HEK293 (cell line): ENCODE measurements around the gene LITAFD.

Source experiments
- MYNN ChIP-seq: fragments of 450-650 bp; formaldehyde crosslinking; IDR thresholded peaks from 2 replicates; pipeline ENCODE4 v1.5.1; 2016; ENCODE audit warnings: missing biosample characterization, missing genetic modification characterization, borderline replicate concordance
- YY1 ChIP-seq: fragments of 450-650 bp; formaldehyde crosslinking; IDR thresholded peaks from 2 replicates; pipeline ENCODE4 v1.5.1; 2018; ENCODE audit warnings: missing biosample characterization, missing genetic modification characterization
- ZNF16 ChIP-seq: fragments of 450-650 bp; formaldehyde crosslinking; IDR thresholded peaks from 2 replicates; pipeline ENCODE4 v1.5.1; 2016; ENCODE audit warnings: low read depth, missing biosample characterization, missing genetic modification characterization
- ZNF24 ChIP-seq: fragments of 450-650 bp; formaldehyde crosslinking; IDR thresholded peaks from 2 replicates; pipeline ENCODE4 v1.5.1; 2016; ENCODE audit warnings: missing biosample characterization, missing genetic modification characterization
- ZNF707 ChIP-seq: fragments of 450-650 bp; formaldehyde crosslinking; IDR thresholded peaks from 2 replicates; pipeline ENCODE4 v1.5.1; 2016; ENCODE audit warnings: missing biosample characterization, missing genetic modification characterization
- ZNF76 ChIP-seq: fragments of 450-650 bp; formaldehyde crosslinking; IDR thresholded peaks from 2 replicates; pipeline ENCODE4; 2016; ENCODE audit warnings: low read depth, missing biosample characterization, missing genetic modification characterization, borderline replicate concordance
- TF ChIP-seq, protein P1 (sequence below): fragments of 450-650 bp; formaldehyde crosslinking; IDR thresholded peaks from 2 replicates; pipeline ENCODE4 v1.5.1; 2016; ENCODE audit warnings: missing biosample characterization, missing genetic modification characterization
- TF ChIP-seq, protein P2 (sequence below): fragments of 450-650 bp; formaldehyde crosslinking; IDR thresholded peaks from 2 replicates; pipeline ENCODE4 v1.5.1; 2016; ENCODE audit warnings: missing biosample characterization, missing genetic modification characterization, low read depth
- TF ChIP-seq, protein P3 (sequence below): fragments of 450-650 bp; formaldehyde crosslinking; IDR thresholded peaks from 2 replicates; pipeline ENCODE4 v1.5.1; 2017; ENCODE audit warnings: missing biosample characterization, missing genetic modification characterization
- TF ChIP-seq, protein P4 (sequence below): fragments of 450-650 bp; formaldehyde crosslinking; IDR thresholded peaks from 2 replicates; pipeline ENCODE4 v1.5.1; 2016; ENCODE audit warnings: missing biosample characterization, missing genetic modification characterization
- TF ChIP-seq, protein P5 (sequence below): IDR thresholded peaks from 2 replicates; pipeline ENCODE4 v1.6.1; 2011; ENCODE audit warnings: mild to moderate bottlenecking, low read depth, low read length, borderline replicate concordance

DNA sequence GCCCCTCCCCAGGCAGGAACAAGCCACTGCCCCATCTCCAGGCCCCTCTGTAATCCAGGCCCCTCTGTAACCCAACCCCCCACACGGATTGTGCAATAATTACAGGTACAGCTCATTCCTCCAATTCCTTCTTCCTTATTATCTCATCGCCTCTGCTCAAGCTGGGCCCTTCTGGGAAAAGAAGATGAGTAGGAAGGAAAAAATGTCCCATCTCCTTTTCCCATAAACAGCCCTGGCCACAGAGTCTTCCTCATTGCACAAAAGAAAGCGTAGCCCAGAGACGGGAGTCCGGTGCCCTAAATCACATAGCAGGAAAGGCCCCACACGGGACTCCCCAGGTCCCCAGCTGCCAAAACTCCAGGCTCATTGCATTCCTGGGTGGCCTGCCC lies 3.6 kb upstream of the LITAFD start:
- TF ChIP-seq ZNF76 (tag by site-specific recombination) (no peak), YY1 (no peak), MYNN (tag by site-specific recombination) (no peak), ZNF707 (tag by site-specific recombination) (no peak), ZNF24 (no peak), ZNF16 (tag by site-specific recombination) (no peak)
- TF ChIP-seq, protein P1, sequence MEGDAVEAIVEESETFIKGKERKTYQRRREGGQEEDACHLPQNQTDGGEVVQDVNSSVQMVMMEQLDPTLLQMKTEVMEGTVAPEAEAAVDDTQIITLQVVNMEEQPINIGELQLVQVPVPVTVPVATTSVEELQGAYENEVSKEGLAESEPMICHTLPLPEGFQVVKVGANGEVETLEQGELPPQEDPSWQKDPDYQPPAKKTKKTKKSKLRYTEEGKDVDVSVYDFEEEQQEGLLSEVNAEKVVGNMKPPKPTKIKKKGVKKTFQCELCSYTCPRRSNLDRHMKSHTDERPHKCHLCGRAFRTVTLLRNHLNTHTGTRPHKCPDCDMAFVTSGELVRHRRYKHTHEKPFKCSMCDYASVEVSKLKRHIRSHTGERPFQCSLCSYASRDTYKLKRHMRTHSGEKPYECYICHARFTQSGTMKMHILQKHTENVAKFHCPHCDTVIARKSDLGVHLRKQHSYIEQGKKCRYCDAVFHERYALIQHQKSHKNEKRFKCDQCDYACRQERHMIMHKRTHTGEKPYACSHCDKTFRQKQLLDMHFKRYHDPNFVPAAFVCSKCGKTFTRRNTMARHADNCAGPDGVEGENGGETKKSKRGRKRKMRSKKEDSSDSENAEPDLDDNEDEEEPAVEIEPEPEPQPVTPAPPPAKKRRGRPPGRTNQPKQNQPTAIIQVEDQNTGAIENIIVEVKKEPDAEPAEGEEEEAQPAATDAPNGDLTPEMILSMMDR (tag by site-specific recombination), result no peak
- TF ChIP-seq, protein P2, sequence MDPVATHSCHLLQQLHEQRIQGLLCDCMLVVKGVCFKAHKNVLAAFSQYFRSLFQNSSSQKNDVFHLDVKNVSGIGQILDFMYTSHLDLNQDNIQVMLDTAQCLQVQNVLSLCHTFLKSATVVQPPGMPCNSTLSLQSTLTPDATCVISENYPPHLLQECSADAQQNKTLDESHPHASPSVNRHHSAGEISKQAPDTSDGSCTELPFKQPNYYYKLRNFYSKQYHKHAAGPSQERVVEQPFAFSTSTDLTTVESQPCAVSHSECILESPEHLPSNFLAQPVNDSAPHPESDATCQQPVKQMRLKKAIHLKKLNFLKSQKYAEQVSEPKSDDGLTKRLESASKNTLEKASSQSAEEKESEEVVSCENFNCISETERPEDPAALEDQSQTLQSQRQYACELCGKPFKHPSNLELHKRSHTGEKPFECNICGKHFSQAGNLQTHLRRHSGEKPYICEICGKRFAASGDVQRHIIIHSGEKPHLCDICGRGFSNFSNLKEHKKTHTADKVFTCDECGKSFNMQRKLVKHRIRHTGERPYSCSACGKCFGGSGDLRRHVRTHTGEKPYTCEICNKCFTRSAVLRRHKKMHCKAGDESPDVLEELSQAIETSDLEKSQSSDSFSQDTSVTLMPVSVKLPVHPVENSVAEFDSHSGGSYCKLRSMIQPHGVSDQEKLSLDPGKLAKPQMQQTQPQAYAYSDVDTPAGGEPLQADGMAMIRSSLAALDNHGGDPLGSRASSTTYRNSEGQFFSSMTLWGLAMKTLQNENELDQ (tag by site-specific recombination), result no peak
- TF ChIP-seq, protein P3, sequence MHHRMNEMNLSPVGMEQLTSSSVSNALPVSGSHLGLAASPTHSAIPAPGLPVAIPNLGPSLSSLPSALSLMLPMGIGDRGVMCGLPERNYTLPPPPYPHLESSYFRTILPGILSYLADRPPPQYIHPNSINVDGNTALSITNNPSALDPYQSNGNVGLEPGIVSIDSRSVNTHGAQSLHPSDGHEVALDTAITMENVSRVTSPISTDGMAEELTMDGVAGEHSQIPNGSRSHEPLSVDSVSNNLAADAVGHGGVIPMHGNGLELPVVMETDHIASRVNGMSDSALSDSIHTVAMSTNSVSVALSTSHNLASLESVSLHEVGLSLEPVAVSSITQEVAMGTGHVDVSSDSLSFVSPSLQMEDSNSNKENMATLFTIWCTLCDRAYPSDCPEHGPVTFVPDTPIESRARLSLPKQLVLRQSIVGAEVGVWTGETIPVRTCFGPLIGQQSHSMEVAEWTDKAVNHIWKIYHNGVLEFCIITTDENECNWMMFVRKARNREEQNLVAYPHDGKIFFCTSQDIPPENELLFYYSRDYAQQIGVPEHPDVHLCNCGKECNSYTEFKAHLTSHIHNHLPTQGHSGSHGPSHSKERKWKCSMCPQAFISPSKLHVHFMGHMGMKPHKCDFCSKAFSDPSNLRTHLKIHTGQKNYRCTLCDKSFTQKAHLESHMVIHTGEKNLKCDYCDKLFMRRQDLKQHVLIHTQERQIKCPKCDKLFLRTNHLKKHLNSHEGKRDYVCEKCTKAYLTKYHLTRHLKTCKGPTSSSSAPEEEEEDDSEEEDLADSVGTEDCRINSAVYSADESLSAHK (tag by site-specific recombination), result no peak
- TF ChIP-seq, protein P4, sequence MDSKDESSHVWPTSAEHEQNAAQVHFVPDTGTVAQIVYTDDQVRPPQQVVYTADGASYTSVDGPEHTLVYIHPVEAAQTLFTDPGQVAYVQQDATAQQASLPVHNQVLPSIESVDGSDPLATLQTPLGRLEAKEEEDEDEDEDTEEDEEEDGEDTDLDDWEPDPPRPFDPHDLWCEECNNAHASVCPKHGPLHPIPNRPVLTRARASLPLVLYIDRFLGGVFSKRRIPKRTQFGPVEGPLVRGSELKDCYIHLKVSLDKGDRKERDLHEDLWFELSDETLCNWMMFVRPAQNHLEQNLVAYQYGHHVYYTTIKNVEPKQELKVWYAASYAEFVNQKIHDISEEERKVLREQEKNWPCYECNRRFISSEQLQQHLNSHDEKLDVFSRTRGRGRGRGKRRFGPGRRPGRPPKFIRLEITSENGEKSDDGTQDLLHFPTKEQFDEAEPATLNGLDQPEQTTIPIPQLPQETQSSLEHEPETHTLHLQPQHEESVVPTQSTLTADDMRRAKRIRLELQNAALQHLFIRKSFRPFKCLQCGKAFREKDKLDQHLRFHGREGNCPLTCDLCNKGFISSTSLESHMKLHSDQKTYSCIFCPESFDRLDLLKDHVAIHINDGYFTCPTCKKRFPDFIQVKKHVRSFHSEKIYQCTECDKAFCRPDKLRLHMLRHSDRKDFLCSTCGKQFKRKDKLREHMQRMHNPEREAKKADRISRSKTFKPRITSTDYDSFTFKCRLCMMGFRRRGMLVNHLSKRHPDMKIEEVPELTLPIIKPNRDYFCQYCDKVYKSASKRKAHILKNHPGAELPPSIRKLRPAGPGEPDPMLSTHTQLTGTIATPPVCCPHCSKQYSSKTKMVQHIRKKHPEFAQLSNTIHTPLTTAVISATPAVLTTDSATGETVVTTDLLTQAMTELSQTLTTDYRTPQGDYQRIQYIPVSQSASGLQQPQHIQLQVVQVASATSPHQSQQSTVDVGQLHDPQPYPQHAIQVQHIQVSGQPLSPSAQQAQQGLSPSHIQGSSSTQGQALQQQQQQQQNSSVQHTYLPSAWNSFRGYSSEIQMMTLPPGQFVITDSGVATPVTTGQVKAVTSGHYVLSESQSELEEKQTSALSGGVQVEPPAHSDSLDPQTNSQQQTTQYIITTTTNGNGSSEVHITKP, result no peak
- TF ChIP-seq, protein P5, sequence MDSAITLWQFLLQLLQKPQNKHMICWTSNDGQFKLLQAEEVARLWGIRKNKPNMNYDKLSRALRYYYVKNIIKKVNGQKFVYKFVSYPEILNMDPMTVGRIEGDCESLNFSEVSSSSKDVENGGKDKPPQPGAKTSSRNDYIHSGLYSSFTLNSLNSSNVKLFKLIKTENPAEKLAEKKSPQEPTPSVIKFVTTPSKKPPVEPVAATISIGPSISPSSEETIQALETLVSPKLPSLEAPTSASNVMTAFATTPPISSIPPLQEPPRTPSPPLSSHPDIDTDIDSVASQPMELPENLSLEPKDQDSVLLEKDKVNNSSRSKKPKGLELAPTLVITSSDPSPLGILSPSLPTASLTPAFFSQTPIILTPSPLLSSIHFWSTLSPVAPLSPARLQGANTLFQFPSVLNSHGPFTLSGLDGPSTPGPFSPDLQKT, result no peak
